Peyer's patch (tissue), 4 donors: Measurements from ENCODE around the gene CAMKK2. TPM values are rescaled to one million over a fixed set of nuclear protein-coding genes. Genes with fewer than 3 reads are reported as not detected.
"Not testable (repeated sequence)": the region's sequence is repeated elsewhere in the genome, so short reads cannot be mapped to it uniquely, and the experiment has no call there.

Experiments
- DNase-seq, 3 donors: peaks; one replicate each; pipeline ENCODE4 v3.0.0-alpha.2; 2017 to 2019
- H3K27ac ChIP-seq, 4 donors: fragments of 200-600 bp; sonication (generic); one replicate each; pipeline ENCODE4 v1.5.1; 2016 to 2019
- H3K27me3 ChIP-seq, 2 donors: fragments of 200-600 bp; sonication (generic); one replicate each; pipeline ENCODE4 v1.5.1; 2019
- H3K36me3 ChIP-seq, 3 donors: fragments of 200-600 bp; sonication (generic); one replicate each; pipeline ENCODE4 v1.5.1; 2016 to 2019
- H3K4me1 ChIP-seq, 4 donors: fragments of 200-600 bp; sonication (generic); one replicate each; pipeline ENCODE4 v1.5.1; 2016 to 2019
- H3K4me3 ChIP-seq, 4 donors: fragments of 200-600 bp; sonication (generic); 1 replicate in 3 of 4; 2 replicates in 1 of 4; pipeline ENCODE4 v1.5.1; 2016 to 2019; ENCODE audit warnings: mild to moderate bottlenecking in 1 of 4
- H3K9me3 ChIP-seq, 4 donors: fragments of 200-600 bp; sonication (generic); one replicate each; pipeline ENCODE4 v1.5.1; 2016 to 2019; ENCODE audit warnings: mild to moderate bottlenecking in 1 of 4
- CTCF ChIP-seq, 6 experiments: fragments of 450-650 bp in 4 of 6; fragments of 200-600 bp in 2 of 6; sonication (generic) in 1 of 6; IDR thresholded peaks; one replicate each; pipeline ENCODE4 v1.5.1; 2017 to 2019; ENCODE audit warnings: antibody characterized with exemption in 6 of 6, mild to moderate bottlenecking in 3 of 6, moderate library complexity in 1 of 6
- POLR2A ChIP-seq, 2 donors: fragments of 450-650 bp; IDR thresholded peaks; one replicate each; pipeline ENCODE4 v1.5.1; 2017; ENCODE audit warnings: antibody characterized with exemption in 2 of 2, mild to moderate bottlenecking in 2 of 2, moderate library complexity in 2 of 2
- total RNA-seq, 4 donors: library from RNA; depleted of rRNA; stranded (reverse); fragments of >200 nt; gene quantifications; one replicate each; pipeline ENCODE4 v1.1.0, GENCODE V29; 2016

CAMKK2 gene
- total RNA-seq, 4 donors from 2014 or later: 23.1 to 92.4 (median 59.9) TPM

GRCh38 chr12:121227294-121227693 is 69.2 kb downstream of the CAMKK2 start:
- peaks cover 0 to 29% (median 8%) of the 10 kb centered on the region in 4 donors for H3K4me1 ChIP-seq
- TF ChIP-seq POLR2A (IDR thresholded peaks at IDR 0.05) (no peak), CTCF (IDR thresholded peaks at IDR 0.05) (peak in 2 of 6 experiments; percentile 26)
- H3K4me3 ChIP-seq: no peak overlapping the region
- H3K9me3 ChIP-seq: no peaks in the 10 kb centered on the region
- H3K36me3 ChIP-seq: peaks cover 0 to 43% (median 0%) of the 10 kb centered on the region in 3 donors
- peak; percentile 36 to 84 (median 73) for DNase-seq
- H3K27me3 ChIP-seq: no peaks in the 10 kb centered on the region
- peak overlapping the region in 3 of 4 donors; percentile 19 to 53 (median 52) for H3K27ac ChIP-seq

DNA sequence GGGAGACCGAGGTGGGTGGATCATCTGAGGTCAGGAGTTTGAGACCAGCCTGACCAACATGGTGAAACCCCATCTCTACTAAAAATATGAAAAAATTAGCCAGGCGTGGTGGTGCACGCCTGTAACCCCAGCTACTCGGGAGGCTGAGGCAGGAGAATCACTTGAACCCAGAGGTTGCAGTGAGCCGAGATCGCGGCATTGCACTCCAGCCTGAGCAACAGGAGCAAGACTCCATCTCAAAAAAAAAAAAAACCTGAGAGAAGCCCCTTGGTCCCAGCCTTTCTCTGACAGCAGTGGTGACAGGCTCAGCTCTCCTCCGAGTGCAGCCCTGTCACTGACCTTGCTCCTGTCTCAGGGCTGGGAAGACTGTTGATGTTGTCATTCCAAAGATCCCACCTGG is 69.6 kb downstream of the CAMKK2 start:
- Histone ChIP-seq H3K27ac (peak overlapping the region in 3 of 4 donors; percentile 19 to 53 (median 52)), H3K36me3 (peaks cover 0 to 43% (median 0%) of the 10 kb centered on the region in 3 donors), H3K4me1 (peaks cover 0 to 29% (median 8%) of the 10 kb centered on the region in 4 donors)
- not testable (repeated sequence) for H3K4me3 ChIP-seq, DNase-seq, H3K9me3 ChIP-seq, H3K27me3 ChIP-seq

- peaks cover 0 to 29% (median 8%) of the 10 kb centered on the region in 4 donors for H3K4me1 ChIP-seq
- no peak for DNase-seq
- TF ChIP-seq CTCF (IDR thresholded peaks at IDR 0.05) (no peak), POLR2A (IDR thresholded peaks at IDR 0.05) (no peak)
- peaks cover 0 to 45% (median 0%) of the 10 kb centered on the region in 3 donors for H3K36me3 ChIP-seq
- no peaks in the 10 kb centered on the region for H3K9me3 ChIP-seq
- H3K4me3 ChIP-seq: no peak overlapping the region
- H3K27me3 ChIP-seq: no peaks in the 10 kb centered on the region
- peak overlapping the region in 2 of 4 donors; percentile 17 to 19 for H3K27ac ChIP-seq
Observed at GRCh38 chr12:121226399-121226798, 70.1 kb downstream of the CAMKK2 start.

DNA sequence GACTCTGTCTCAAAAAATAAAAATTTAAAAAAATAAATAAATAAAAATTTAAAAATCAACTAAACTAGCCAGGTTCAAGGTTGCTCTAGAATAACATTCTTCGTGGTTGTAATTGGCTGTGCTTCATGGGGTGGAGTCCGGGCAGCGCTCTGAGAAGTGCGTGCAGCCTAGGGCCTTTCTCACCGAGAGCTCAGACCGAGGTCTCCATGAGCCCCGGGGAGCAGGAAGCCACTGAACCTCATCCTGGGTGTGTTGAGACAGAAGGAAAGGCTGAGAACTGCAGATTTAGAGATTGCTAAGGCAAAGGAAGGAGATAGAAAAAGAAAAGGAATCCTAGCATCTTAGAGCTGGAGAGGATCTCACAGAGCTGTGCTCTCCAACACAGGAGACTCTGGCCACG is 71.9 kb downstream of the CAMKK2 start:
- Histone ChIP-seq H3K4me1 (peaks cover 0 to 22% (median 8%) of the 10 kb centered on the region in 4 donors), H3K4me3 (no peak overlapping the region), H3K27me3 (no peaks in the 10 kb centered on the region), H3K9me3 (no peaks in the 10 kb centered on the region), H3K27ac (peak overlapping the region in 1 of 4 donors; percentile 69), H3K36me3 (peaks cover 0 to 54% (median 0%) of the 10 kb centered on the region in 3 donors)
- DNase-seq: peak in 1 of 3 donors; percentile 70
- TF ChIP-seq POLR2A (IDR thresholded peaks at IDR 0.05) (no peak), CTCF (IDR thresholded peaks at IDR 0.05) (no peak)

- Histone ChIP-seq H3K27ac (peak overlapping the region; percentile 52 to 74 (median 66)), H3K9me3 (no peaks in the 10 kb centered on the region), H3K4me3 (no peak overlapping the region), H3K27me3 (no peaks in the 10 kb centered on the region), H3K4me1 (peaks cover 0 to 16% (median 6%) of the 10 kb centered on the region in 4 donors), H3K36me3 (peaks cover 0 to 46% (median 0%) of the 10 kb centered on the region in 3 donors)
- peak; percentile 25 to 76 (median 68) for DNase-seq
- TF ChIP-seq POLR2A (IDR thresholded peaks at IDR 0.05) (no peak), CTCF (IDR thresholded peaks at IDR 0.05) (peak in 4 of 6 experiments; percentile 42 to 79 (median 76))
Observed at GRCh38 chr12:121223292-121224285, 72.9 kb downstream of the CAMKK2 start.

DNA sequence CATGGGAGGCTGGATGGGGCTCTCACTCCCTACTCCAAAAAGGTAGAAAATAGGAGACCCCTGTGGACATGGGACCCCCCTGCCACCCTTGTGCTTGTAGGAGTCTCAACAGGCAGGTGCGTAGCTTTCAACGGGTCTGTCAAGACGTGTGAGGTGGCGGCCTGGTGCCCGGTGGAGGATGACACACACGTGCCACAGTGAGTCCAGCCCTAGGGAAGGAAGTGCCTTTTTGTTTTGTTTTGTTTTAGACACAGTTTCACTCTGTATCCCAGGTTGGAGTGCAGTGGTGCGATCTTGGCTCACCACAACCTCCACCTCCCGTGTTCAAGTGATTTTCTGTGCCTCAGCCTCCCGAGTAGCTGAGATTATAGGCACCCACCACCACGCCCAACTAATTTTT is 73.7 kb downstream of the CAMKK2 start:
- no peaks in the 10 kb centered on the region for H3K9me3 ChIP-seq
- TF ChIP-seq POLR2A (IDR thresholded peaks at IDR 0.05) (no peak), CTCF (IDR thresholded peaks at IDR 0.05) (no peak)
- H3K27ac ChIP-seq: peak overlapping the region; percentile 52 to 74 (median 66)
- DNase-seq: peak in 2 of 3 donors; percentile 49 to 63
- H3K4me1 ChIP-seq: peaks cover 0 to 19% (median 8%) of the 10 kb centered on the region in 4 donors
- H3K36me3 ChIP-seq: peaks cover 0 to 43% (median 0%) of the 10 kb centered on the region in 3 donors
- no peaks in the 10 kb centered on the region for H3K27me3 ChIP-seq
- H3K4me3 ChIP-seq: no peak overlapping the region
